ENCODE data around the gene DRGX.

The DRGX gene

GRCh38 chr10:49338604-49339003, 57.3 kb downstream of the DRGX start:
- no peak for DNase-seq (ENCODE audit: low read depth)

GRCh38 chr10:49335364-49335972, 60.4 kb downstream of the DRGX start:
- DNase-seq (ENCODE audit: low read depth), result no peak

GRCh38 chr10:49334964-49335363, 60.9 kb downstream of the DRGX start:
- DNase-seq (ENCODE audit: low read depth), result no peak

- DNase-seq (ENCODE audit: low read depth), result no peak
Measured at GRCh38 chr10:49333192-49333591, 62.7 kb downstream of the DRGX start.

- DNase-seq (ENCODE audit: low read depth), result no peak
Measured at GRCh38 chr10:49332768-49333167, 63.1 kb downstream of the DRGX start.

GRCh38 chr10:49332333-49332732, 63.6 kb downstream of the DRGX start:
- no peak for DNase-seq (ENCODE audit: low read depth)

GRCh38 chr10:49331431-49331830, 64.5 kb downstream of the DRGX start:
- no peak for DNase-seq (ENCODE audit: low read depth)

GRCh38 chr10:49330127-49330665, 65.7 kb downstream of the DRGX start:
- DNase-seq (ENCODE audit: low read depth), result no peak

- no peak for DNase-seq (ENCODE audit: low read depth)
Measured at GRCh38 chr10:49329146-49329505, 66.8 kb downstream of the DRGX start.

GRCh38 chr10:49328401-49329145, 67.3 kb downstream of the DRGX start:
- no peak for DNase-seq (ENCODE audit: low read depth)

- no peak for DNase-seq (ENCODE audit: low read depth)
Measured at GRCh38 chr10:49327036-49327813, 68.7 kb downstream of the DRGX start.

GRCh38 chr10:49325916-49326783, 69.7 kb downstream of the DRGX start:
- DNase-seq (ENCODE audit: low read depth), result no peak

GRCh38 chr10:49325131-49325915, 70.6 kb downstream of the DRGX start:
- DNase-seq (ENCODE audit: low read depth), result no peak

- DNase-seq (ENCODE audit: low read depth), result no peak
Measured at GRCh38 chr10:49324711-49325110, 71.2 kb downstream of the DRGX start.

- no peak for DNase-seq (ENCODE audit: low read depth)
Measured at GRCh38 chr10:49323896-49324270, 72.0 kb downstream of the DRGX start.

GRCh38 chr10:49323171-49323895, 72.6 kb downstream of the DRGX start:
- DNase-seq (ENCODE audit: low read depth), result no peak

- no peak for DNase-seq (ENCODE audit: low read depth)
Measured at GRCh38 chr10:49322371-49323170, 73.3 kb downstream of the DRGX start.

- DNase-seq (ENCODE audit: low read depth), result no peak
Measured at GRCh38 chr10:49321021-49321420, 74.9 kb downstream of the DRGX start.

- DNase-seq (ENCODE audit: low read depth), result no peak
Measured at GRCh38 chr10:49320191-49320590, 75.7 kb downstream of the DRGX start.

- DNase-seq (ENCODE audit: low read depth), result no peak
Measured at GRCh38 chr10:49319206-49319605, 76.7 kb downstream of the DRGX start.
